Measurements from ENCODE around the gene NOL3.

NOL3 gene

GRCh38 chr16:67183627-67184452 lies 13.5 kb downstream of the NOL3 start, which contains the start of gene MATCAP1:
TSS of gene MATCAP1 (minus strand) at chr16:67183963. CDS start at chr16:67180610, 3,353 bp downstream.
- peaks cover 10% of the 10 kb centered on the region for H3K27me3 Mint-ChIP-seq (ENCODE audit: low read depth)
- peaks cover 11% of the 10 kb centered on the region for H3K4me1 Mint-ChIP-seq
- no peak within 1 kb of the TSS for H3K27ac Mint-ChIP-seq
- H3K36me3 Mint-ChIP-seq (ENCODE audit: low read depth), result peaks cover 3% of the 10 kb centered on the region
- H3K9me3 Mint-ChIP-seq, result no peaks in the 10 kb centered on the region
- peak within 1 kb of the TSS; percentile 33 to 68 (median 67) for H3K4me3 Mint-ChIP-seq
- TF ChIP-seq CTCF (IDR thresholded peaks at IDR 0.05; ENCODE audit: unreplicated experiment in 3 of 3), result no peak

- TF ChIP-seq CTCF (IDR thresholded peaks at IDR 0.05; ENCODE audit: unreplicated experiment in 3 of 3), result no peak
- Mint-ChIP-seq H3K36me3 (ENCODE audit: low read depth) (no peaks in the 10 kb centered on the region), H3K27me3 (ENCODE audit: low read depth) (peaks cover 10% of the 10 kb centered on the region), H3K4me1 (peaks cover 8% of the 10 kb centered on the region), H3K4me3 (peak overlapping the region; percentile 33 to 68 (median 67)), H3K27ac (no peak overlapping the region), H3K9me3 (no peaks in the 10 kb centered on the region)
Measured at GRCh38 chr16:67184453-67184994, 14.2 kb downstream of the NOL3 start.

GRCh38 chr16:67184995-67185650 lies 14.8 kb downstream of the NOL3 start:
- Mint-ChIP-seq H3K27me3 (ENCODE audit: low read depth) (peaks cover 10% of the 10 kb centered on the region), H3K27ac (peak overlapping the region; percentile 21 to 40 (median 32)), H3K4me1 (peaks cover 8% of the 10 kb centered on the region), H3K9me3 (no peaks in the 10 kb centered on the region), H3K4me3 (peak overlapping the region; percentile 89 to 94 (median 89)), H3K36me3 (ENCODE audit: low read depth) (no peaks in the 10 kb centered on the region)
- TF ChIP-seq CTCF (IDR thresholded peaks at IDR 0.05; ENCODE audit: unreplicated experiment in 3 of 3), result peak; percentile 81 to 92 (median 81)

GRCh38 chr16:67185651-67186134 lies 15.4 kb downstream of the NOL3 start:
- peak overlapping the region in 2 of 3 experiments; percentile 21 to 40 for H3K27ac Mint-ChIP-seq
- peak in 1 of 3 experiments; percentile 26 for TF ChIP-seq CTCF (IDR thresholded peaks at IDR 0.05; ENCODE audit: unreplicated experiment in 3 of 3)
- no peaks in the 10 kb centered on the region for H3K36me3 Mint-ChIP-seq (ENCODE audit: low read depth)
- peaks cover 8% of the 10 kb centered on the region for H3K4me1 Mint-ChIP-seq
- H3K9me3 Mint-ChIP-seq, result no peaks in the 10 kb centered on the region
- peaks cover 10% of the 10 kb centered on the region for H3K27me3 Mint-ChIP-seq (ENCODE audit: low read depth)
- H3K4me3 Mint-ChIP-seq, result peak overlapping the region; percentile 89 to 94 (median 89)

GRCh38 chr16:67186550-67186950 lies 16.2 kb downstream of the NOL3 start:
- Mint-ChIP-seq H3K36me3 (ENCODE audit: low read depth) (no peaks in the 10 kb centered on the region), H3K4me3 (no peak overlapping the region), H3K4me1 (peaks cover 13% of the 10 kb centered on the region), H3K9me3 (no peaks in the 10 kb centered on the region), H3K27me3 (ENCODE audit: low read depth) (peaks cover 10% of the 10 kb centered on the region), H3K27ac (no peak overlapping the region)
- TF ChIP-seq CTCF (IDR thresholded peaks at IDR 0.05; ENCODE audit: unreplicated experiment in 3 of 3), result no peak
